ENCODE measurements around the gene TEX13C. TPM values are rescaled to one million over a fixed set of nuclear protein-coding genes. Genes with fewer than 3 reads are reported as not detected.

The TEX13C gene
- total and polyA plus RNA-seq, 2 of the 13 experiments (the other 11 are each of a cell fraction or from before 2014, with no cell fraction given), result not detected

- Histone ChIP-seq H3K4me1 (ENCODE audit: insufficient read depth, low read length) (no peaks in the 10 kb centered on the region), H3K4me2 (ENCODE audit: low read depth, low read length) (no peak overlapping the region), H3K27me3 (ENCODE audit: control insufficient read depth in 1 of 2, insufficient read depth in 2 of 2, low read length in 2 of 2) (no peaks in the 10 kb centered on the region), H3K27ac (ENCODE audit: extremely low read length, insufficient read depth, low read length) (no peak overlapping the region), H2AFZ (ENCODE audit: low read length) (no peak overlapping the region), H3K9me3 (ENCODE audit: low read length) (no peaks in the 10 kb centered on the region), H3K79me2 (ENCODE audit: insufficient read depth, low read length) (no peaks in the 10 kb centered on the region), H3K9ac (ENCODE audit: insufficient read depth, low read depth, low read length) (no peak overlapping the region), H4K20me1 (ENCODE audit: insufficient read depth, low read length) (no peaks in the 10 kb centered on the region), H3K4me3 (replicated peaks in 1 of 3; ENCODE audit: insufficient read depth in 1 of 3, low read depth in 2 of 3, low read length in 3 of 3) (no peak overlapping the region), H3K36me3 (replicated peaks in 1 of 2; ENCODE audit: control insufficient read depth in 1 of 2, insufficient read depth in 2 of 2, low read length in 2 of 2) (no peaks in the 10 kb centered on the region)
- ChIA-PET CTCF (ENCODE audit: low intra/inter-chr PET ratio, low total read pairs) (no interaction called here), POLR2A (no interaction called here)
- intact Hi-C loops (cut with micrococcal nuclease; ENCODE audit: unreplicated experiment), result no loop called here
- no peak for FAIRE-seq
- no peak for DNase-seq (ENCODE audit: low spot score)
- no TSS peak for BruUV-seq (replicated peaks)
- ATAC-seq, result no peak
- TF ChIP-seq, protein P1, sequence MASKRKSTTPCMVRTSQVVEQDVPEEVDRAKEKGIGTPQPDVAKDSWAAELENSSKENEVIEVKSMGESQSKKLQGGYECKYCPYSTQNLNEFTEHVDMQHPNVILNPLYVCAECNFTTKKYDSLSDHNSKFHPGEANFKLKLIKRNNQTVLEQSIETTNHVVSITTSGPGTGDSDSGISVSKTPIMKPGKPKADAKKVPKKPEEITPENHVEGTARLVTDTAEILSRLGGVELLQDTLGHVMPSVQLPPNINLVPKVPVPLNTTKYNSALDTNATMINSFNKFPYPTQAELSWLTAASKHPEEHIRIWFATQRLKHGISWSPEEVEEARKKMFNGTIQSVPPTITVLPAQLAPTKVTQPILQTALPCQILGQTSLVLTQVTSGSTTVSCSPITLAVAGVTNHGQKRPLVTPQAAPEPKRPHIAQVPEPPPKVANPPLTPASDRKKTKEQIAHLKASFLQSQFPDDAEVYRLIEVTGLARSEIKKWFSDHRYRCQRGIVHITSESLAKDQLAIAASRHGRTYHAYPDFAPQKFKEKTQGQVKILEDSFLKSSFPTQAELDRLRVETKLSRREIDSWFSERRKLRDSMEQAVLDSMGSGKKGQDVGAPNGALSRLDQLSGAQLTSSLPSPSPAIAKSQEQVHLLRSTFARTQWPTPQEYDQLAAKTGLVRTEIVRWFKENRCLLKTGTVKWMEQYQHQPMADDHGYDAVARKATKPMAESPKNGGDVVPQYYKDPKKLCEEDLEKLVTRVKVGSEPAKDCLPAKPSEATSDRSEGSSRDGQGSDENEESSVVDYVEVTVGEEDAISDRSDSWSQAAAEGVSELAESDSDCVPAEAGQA (IDR thresholded peaks at IDR 0.05; ENCODE audit: low read depth), result no peak
- TF ChIP-seq, protein P1 (CRISPR knock-in tag; IDR thresholded peaks at IDR 0.05; ENCODE audit: borderline replicate concordance), result no peak
- TF ChIP-seq MNT (IDR thresholded peaks at IDR 0.05) (no peak), ETS1 (CRISPR knock-in tag; IDR thresholded peaks at IDR 0.05) (no peak), ZSCAN30 (CRISPR knock-in tag; IDR thresholded peaks at IDR 0.05) (no peak), FLYWCH1 (CRISPR knock-in tag; IDR thresholded peaks at IDR 0.05) (no peak), ZNF253 (CRISPR knock-in tag; IDR thresholded peaks at IDR 0.05; ENCODE audit: borderline replicate concordance) (no peak), FOXA3 (CRISPR knock-in tag; IDR thresholded peaks at IDR 0.05) (no peak), ZNF746 (CRISPR knock-in tag; IDR thresholded peaks at IDR 0.05) (no peak), ZFP36L1 (CRISPR knock-in tag; IDR thresholded peaks at IDR 0.05) (no peak), ZNF503 (CRISPR knock-in tag; IDR thresholded peaks at IDR 0.05) (no peak), MTA3 (CRISPR knock-in tag; IDR thresholded peaks at IDR 0.05) (no peak)
- in situ Hi-C loops (cut with HindIII; ENCODE audit: extremely low pct_ligation_motif_present, low pct_unique_long_range_greater_than_20kb), result no loop called here
These were observed 28.5 kb upstream of the TEX13C start for GRCh38 chrX:125291124-125291523.

Data from HepG2 (cell line).